CD4-positive, alpha-beta memory T cell (primary cell): ENCODE measurements around the gene FAM222A. TPM values are rescaled to one million over a fixed set of nuclear protein-coding genes. Genes with fewer than 3 reads are reported as not detected.

ENCODE experiments used
- CTCF ChIA-PET: fragments of 350-600 bp; sonication (Branson Sonifier 250); formaldehyde crosslinking; loops from one replicate; lab custom pipeline; 2021; ENCODE audit warnings: inconsistent platforms; ENCODE audit not compliant: partially characterized antibody; lab: Charles Lee
- POLR2A ChIA-PET: fragments of 350-600 bp; sonication (Branson Sonifier 250); formaldehyde crosslinking; loops from one replicate; lab custom pipeline; 2021; ENCODE audit not compliant: partially characterized antibody; lab: Charles Lee
- DNase-seq, 5 donors: peaks; one replicate each; pipeline versions ENCODE4 v3.0.0 to v3.0.0-alpha.2; 2020 to 2022; ENCODE audit warnings: mixed read lengths in 1 of 5
- H3K27ac ChIP-seq: one replicate; pipeline ENCODE4 v1.7.0; 2013; ENCODE audit warnings: low read depth, low read length
- H3K27me3 ChIP-seq: 2 replicates; pipeline ENCODE4 v1.7.0; 2013; ENCODE audit warnings: mild to moderate bottlenecking, low read length, moderate library complexity; ENCODE audit not compliant: insufficient read depth
- H3K36me3 ChIP-seq: 2 replicates; pipeline ENCODE4 v1.7.0; 2013; ENCODE audit warnings: mild to moderate bottlenecking, low read length, moderate library complexity; ENCODE audit not compliant: insufficient read depth
- H3K4me1 ChIP-seq: 2 replicates; pipeline ENCODE4 v1.7.0; 2013; ENCODE audit warnings: mild to moderate bottlenecking, low read length, moderate library complexity; ENCODE audit not compliant: insufficient read depth
- H3K4me3 ChIP-seq, 2 donors: one replicate each; pipeline ENCODE4 v1.7.0; 2013; ENCODE audit warnings: low read length in 2 of 2, mild to moderate bottlenecking in 1 of 2
- H3K9me3 ChIP-seq, 2 donors: one replicate each; pipeline ENCODE4 v1.7.0; 2013; ENCODE audit warnings: low read length in 2 of 2, control low read depth in 1 of 2; ENCODE audit not compliant: control insufficient read depth in 1 of 2
- H3K27ac Mint-ChIP-seq, 7 donors: one replicate each; pipeline ENCODE4 v1.8.0; 2020 to 2021; ENCODE audit warnings: mixed read lengths in 7 of 7, mild to moderate bottlenecking in 6 of 7, inconsistent platforms in 3 of 7, moderate library complexity in 3 of 7
- H3K27me3 Mint-ChIP-seq, 2 donors: one replicate each; pipeline ENCODE4 v1.8.0; 2020 to 2021; ENCODE audit warnings: mixed read lengths in 2 of 2
- H3K36me3 Mint-ChIP-seq, 2 donors: one replicate each; pipeline ENCODE4 v1.8.0; 2020 to 2021; ENCODE audit warnings: mixed read lengths in 2 of 2, inconsistent platforms in 1 of 2, mild to moderate bottlenecking in 1 of 2
- H3K4me1 Mint-ChIP-seq, 4 donors: one replicate each; pipeline ENCODE4 v1.8.0; 2020 to 2021; ENCODE audit warnings: mixed read lengths in 4 of 4, mild to moderate bottlenecking in 1 of 4
- H3K4me3 Mint-ChIP-seq, 8 donors: one replicate each; pipeline ENCODE4 v1.8.0; 2020 to 2021; ENCODE audit warnings: mixed read lengths in 8 of 8, mild to moderate bottlenecking in 7 of 8, moderate library complexity in 6 of 8, inconsistent platforms in 3 of 8
- H3K9me3 Mint-ChIP-seq, 8 donors: one replicate each; pipeline ENCODE4 v1.8.0; 2020 to 2021; ENCODE audit warnings: mixed read lengths in 8 of 8, mild to moderate bottlenecking in 5 of 8, inconsistent platforms in 3 of 8, moderate library complexity in 1 of 8
- intact Hi-C: fragments of 100-400 bp; cut with micrococcal nuclease; formaldehyde crosslinking; loops from one replicate; pipeline ENCODE4 v1.15.1; 2023
- polyA plus RNA-seq, 2 donors: library from polyadenylated mRNA; unstranded; fragments of 300-500 nt; fragmentation: Illumina TruSeq; gene quantifications; one replicate each; pipeline ENCODE4 v1.2.3, GENCODE V29; 2021
- total RNA-seq, 2 experiments: library from RNA; stranded (reverse); gene quantifications; one replicate each; pipeline ENCODE4 v1.2.3, GENCODE V29; 2021

Gene FAM222A
- total and polyA plus RNA-seq, 4 experiments from 2014 or later, result 0.25 to 0.69 (median 0.55) TPM; not detected in 1

- H3K36me3 Mint-ChIP-seq, result no peaks in the 10 kb centered on the region
- H3K36me3 ChIP-seq, result no peaks in the 10 kb centered on the region
- H3K27me3 ChIP-seq, result peaks cover 10% of the 10 kb centered on the region
- ChIA-PET POLR2A (no interaction called here), CTCF (no interaction called here)
- H3K4me1 ChIP-seq, result no peaks in the 10 kb centered on the region
- H3K9me3 Mint-ChIP-seq, result peaks cover 0 to 1% (median 0%) of the 10 kb centered on the region in 8 donors
- no peak overlapping the region for H3K27ac Mint-ChIP-seq
- peaks cover 8 to 28% of the 10 kb centered on the region in 2 donors for H3K27me3 Mint-ChIP-seq
- H3K27ac ChIP-seq, result no peak overlapping the region
- DNase-seq, result peak in 1 of 5 donors; percentile 6
- H3K9me3 ChIP-seq, result no peaks in the 10 kb centered on the region
- no peak overlapping the region for H3K4me3 ChIP-seq
- H3K4me1 Mint-ChIP-seq, result no peaks in the 10 kb centered on the region
- no peak overlapping the region for H3K4me3 Mint-ChIP-seq
- intact Hi-C loops, result no loop called here
Observed at GRCh38 chr12:109736552-109737108, 23.0 kb downstream of the FAM222A start.

GRCh38 chr12:109737126-109737525 is 23.5 kb downstream of the FAM222A start:
- ChIA-PET CTCF (no interaction called here), POLR2A (no interaction called here)
- Mint-ChIP-seq H3K9me3 (peaks cover 0 to 1% (median 0%) of the 10 kb centered on the region in 8 donors), H3K4me3 (no peak overlapping the region), H3K36me3 (no peaks in the 10 kb centered on the region), H3K27me3 (peaks cover 8 to 28% of the 10 kb centered on the region in 2 donors), H3K27ac (no peak overlapping the region), H3K4me1 (no peaks in the 10 kb centered on the region)
- no peak overlapping the region for H3K4me3 ChIP-seq
- no peaks in the 10 kb centered on the region for H3K36me3 ChIP-seq
- no peaks in the 10 kb centered on the region for H3K4me1 ChIP-seq
- no peak for DNase-seq
- H3K27ac ChIP-seq, result no peak overlapping the region
- intact Hi-C loops, result no loop called here
- H3K9me3 ChIP-seq, result no peaks in the 10 kb centered on the region
- peaks cover 10% of the 10 kb centered on the region for H3K27me3 ChIP-seq

GRCh38 chr12:109737631-109738030 is 24.0 kb downstream of the FAM222A start:
- POLR2A ChIA-PET, result no interaction called here

GRCh38 chr12:109738209-109738608 is 24.6 kb downstream of the FAM222A start:
- ChIA-PET CTCF (interaction anchor here (0.7 to 0.8 kb wide), 2 partner anchors 140 to 219 kb away, joined by 3 read pairs; no protein-coding TSS in a partner anchor), POLR2A (no interaction called here)
- Mint-ChIP-seq H3K27ac (no peak overlapping the region), H3K27me3 (peaks cover 8 to 23% of the 10 kb centered on the region in 2 donors), H3K4me3 (no peak overlapping the region), H3K36me3 (no peaks in the 10 kb centered on the region), H3K9me3 (peaks cover 0 to 1% (median 0%) of the 10 kb centered on the region in 8 donors), H3K4me1 (no peaks in the 10 kb centered on the region)
- no peak for DNase-seq
- Histone ChIP-seq H3K4me1 (no peaks in the 10 kb centered on the region), H3K27ac (no peak overlapping the region), H3K9me3 (no peaks in the 10 kb centered on the region), H3K27me3 (peaks cover 10% of the 10 kb centered on the region), H3K36me3 (no peaks in the 10 kb centered on the region), H3K4me3 (no peak overlapping the region)
- intact Hi-C loops, result no loop called here

More at GRCh38 chr12:109737631-109738030, 24.0 kb downstream of the FAM222A start:
- Histone ChIP-seq H3K36me3 (no peaks in the 10 kb centered on the region), H3K27me3 (peaks cover 10% of the 10 kb centered on the region), H3K9me3 (no peaks in the 10 kb centered on the region), H3K4me1 (no peaks in the 10 kb centered on the region), H3K27ac (no peak overlapping the region), H3K4me3 (no peak overlapping the region)
- Mint-ChIP-seq H3K36me3 (no peaks in the 10 kb centered on the region), H3K27me3 (peaks cover 8 to 27% of the 10 kb centered on the region in 2 donors), H3K27ac (no peak overlapping the region), H3K4me3 (no peak overlapping the region), H3K4me1 (no peaks in the 10 kb centered on the region), H3K9me3 (peaks cover 0 to 1% (median 0%) of the 10 kb centered on the region in 8 donors)
- DNase-seq, result no peak
- CTCF ChIA-PET, result no interaction called here
- intact Hi-C loops, result no loop called here

GRCh38 chr12:109738878-109739665 is 25.4 kb downstream of the FAM222A start:
- Mint-ChIP-seq H3K27ac (no peak overlapping the region), H3K27me3 (peaks cover 7 to 19% of the 10 kb centered on the region in 2 donors), H3K36me3 (no peaks in the 10 kb centered on the region), H3K4me3 (no peak overlapping the region), H3K4me1 (no peaks in the 10 kb centered on the region), H3K9me3 (peaks cover 0 to 1% (median 0%) of the 10 kb centered on the region in 8 donors)
- Histone ChIP-seq H3K4me3 (no peak overlapping the region), H3K4me1 (no peaks in the 10 kb centered on the region), H3K36me3 (no peaks in the 10 kb centered on the region), H3K27ac (no peak overlapping the region), H3K9me3 (no peaks in the 10 kb centered on the region), H3K27me3 (peaks cover 7% of the 10 kb centered on the region)
- ChIA-PET POLR2A (no interaction called here), CTCF (interaction anchor here (0.8 kb wide), 1 partner anchor 141 kb away, joined by 3 read pairs; no protein-coding TSS in a partner anchor)
- DNase-seq, result no peak
- intact Hi-C loops, result no loop called here

GRCh38 chr12:109739747-109740693 is 26.4 kb downstream of the FAM222A start:
- intact Hi-C loops, result no loop called here
- H3K9me3 ChIP-seq, result no peaks in the 10 kb centered on the region
- ChIA-PET POLR2A (no interaction called here), CTCF (no interaction called here)
- Mint-ChIP-seq H3K27me3 (peaks cover 2 to 15% of the 10 kb centered on the region in 2 donors), H3K9me3 (no peaks in the 10 kb centered on the region), H3K4me1 (no peaks in the 10 kb centered on the region), H3K27ac (no peak overlapping the region), H3K36me3 (no peaks in the 10 kb centered on the region), H3K4me3 (no peak overlapping the region)
- H3K4me3 ChIP-seq, result no peak overlapping the region
- peaks cover 2% of the 10 kb centered on the region for H3K27me3 ChIP-seq
- no peak for DNase-seq
- no peak overlapping the region for H3K27ac ChIP-seq
- no peaks in the 10 kb centered on the region for H3K36me3 ChIP-seq
- H3K4me1 ChIP-seq, result no peaks in the 10 kb centered on the region
